Ascending aorta (tissue), 2 donors: ENCODE results near the gene RFX8. TPM values are rescaled to one million over a fixed set of nuclear protein-coding genes. Genes with fewer than 3 reads are reported as not detected.

ENCODE experiments used
- DNase-seq, 2 donors: peaks; one replicate each; pipeline ENCODE4 v3.0.0-alpha.2; 2019; ENCODE audit warnings: low spot score in 2 of 2
- H3K27ac ChIP-seq, 2 donors: fragments of 200-600 bp; sonication (generic); one replicate each; pipeline ENCODE4 v1.5.1; 2016 to 2017; ENCODE audit warnings: mild to moderate bottlenecking in 1 of 2
- H3K27me3 ChIP-seq: fragments of 200-600 bp; sonication (generic); one replicate; pipeline ENCODE4 v1.5.1; 2017
- H3K36me3 ChIP-seq, 2 donors: fragments of 200-600 bp; sonication (generic); one replicate each; pipeline ENCODE4 v1.5.1; 2016
- H3K4me1 ChIP-seq, 2 donors: fragments of 200-600 bp; sonication (generic); one replicate each; pipeline ENCODE4 v1.5.1; 2016 to 2017; ENCODE audit warnings: mild to moderate bottlenecking in 1 of 2
- H3K4me3 ChIP-seq, 2 donors: fragments of 200-600 bp; sonication (generic); one replicate each; pipeline ENCODE4 v1.5.1; 2016 to 2017; ENCODE audit warnings: mild to moderate bottlenecking in 1 of 2
- H3K9me3 ChIP-seq, 2 donors: fragments of 200-600 bp; sonication (generic); one replicate each; pipeline ENCODE4 v1.5.1; 2016
- CTCF ChIP-seq, 3 experiments: fragments of 200-600 bp in 2 of 3; fragments of 450-650 bp in 1 of 3; sonication (generic) in 2 of 3; IDR thresholded peaks; one replicate each; pipeline ENCODE4 v1.5.1; 2016 to 2019; ENCODE audit warnings: antibody characterized with exemption in 3 of 3, mild to moderate bottlenecking in 1 of 3, moderate library complexity in 1 of 3
- intact Hi-C: fragments of 100-400 bp; cut with DNase I; formaldehyde crosslinking; loops from one replicate; pipeline ENCODE4 v1.15.1; 2023
- total RNA-seq: library from RNA; depleted of rRNA; stranded (reverse); fragments of >200 nt; gene quantifications from one replicate; pipeline ENCODE4 v1.1.0, GENCODE V29; 2016

RFX8 gene
- total RNA-seq, 1 donor from 2014 or later: not detected

GRCh38 chr2:101467306-101467705, 7.6 kb downstream of the RFX8 start:
- no peaks in the 10 kb centered on the region for H3K9me3 ChIP-seq
- H3K4me1 ChIP-seq: peaks cover 0 to 14% of the 10 kb centered on the region in 2 donors
- intact Hi-C loops: no loop called here
- no peaks in the 10 kb centered on the region for H3K27me3 ChIP-seq
- H3K4me3 ChIP-seq: no peak overlapping the region
- DNase-seq: no peak
- H3K27ac ChIP-seq: no peak overlapping the region
- no peaks in the 10 kb centered on the region for H3K36me3 ChIP-seq
- TF ChIP-seq CTCF (IDR thresholded peaks at IDR 0.05): no peak

- Histone ChIP-seq H3K27me3 (no peaks in the 10 kb centered on the region), H3K36me3 (no peaks in the 10 kb centered on the region), H3K4me1 (peaks cover 0 to 14% of the 10 kb centered on the region in 2 donors), H3K27ac (no peak overlapping the region), H3K4me3 (no peak overlapping the region), H3K9me3 (no peaks in the 10 kb centered on the region)
- no peak for TF ChIP-seq CTCF (IDR thresholded peaks at IDR 0.05)
- no peak for DNase-seq
- intact Hi-C loops: no loop called here
Measured at GRCh38 chr2:101466426-101466825, 8.5 kb downstream of the RFX8 start.

GRCh38 chr2:101464841-101465240, 10.1 kb downstream of the RFX8 start:
- H3K4me1 ChIP-seq: peaks cover 0 to 14% of the 10 kb centered on the region in 2 donors
- intact Hi-C loops: loop anchor here (5.0 kb wide), 1 partner anchor 38 kb away; no protein-coding TSS in a partner anchor
- H3K4me3 ChIP-seq: no peak overlapping the region
- peak overlapping the region; percentile 18 to 56 for H3K27ac ChIP-seq
- no peaks in the 10 kb centered on the region for H3K9me3 ChIP-seq
- no peaks in the 10 kb centered on the region for H3K27me3 ChIP-seq
- no peak for TF ChIP-seq CTCF (IDR thresholded peaks at IDR 0.05)
- no peak for DNase-seq
- H3K36me3 ChIP-seq: no peaks in the 10 kb centered on the region

- TF ChIP-seq CTCF (IDR thresholded peaks at IDR 0.05): no peak
- no peaks in the 10 kb centered on the region for H3K9me3 ChIP-seq
- no peaks in the 10 kb centered on the region for H3K27me3 ChIP-seq
- no peak overlapping the region for H3K4me3 ChIP-seq
- peaks cover 0 to 14% of the 10 kb centered on the region in 2 donors for H3K4me1 ChIP-seq
- peak in 1 of 2 donors; percentile 66 for DNase-seq
- peak overlapping the region; percentile 18 to 56 for H3K27ac ChIP-seq
- intact Hi-C loops: loop anchor here (5.0 kb wide), 1 partner anchor 37 kb away; no protein-coding TSS in a partner anchor
- H3K36me3 ChIP-seq: no peaks in the 10 kb centered on the region
Measured at GRCh38 chr2:101463911-101464641, 10.8 kb downstream of the RFX8 start.

GRCh38 chr2:101463421-101463820, 11.5 kb downstream of the RFX8 start:
- no peak overlapping the region for H3K4me3 ChIP-seq
- DNase-seq: no peak
- peak overlapping the region in 1 of 2 donors; percentile 56 for H3K27ac ChIP-seq
- no peak for TF ChIP-seq CTCF (IDR thresholded peaks at IDR 0.05)
- no peaks in the 10 kb centered on the region for H3K9me3 ChIP-seq
- no peaks in the 10 kb centered on the region for H3K27me3 ChIP-seq
- peaks cover 0 to 14% of the 10 kb centered on the region in 2 donors for H3K4me1 ChIP-seq
- H3K36me3 ChIP-seq: no peaks in the 10 kb centered on the region
- intact Hi-C loops: loop anchor here (5.0 kb wide), 1 partner anchor 36 kb away; no protein-coding TSS in a partner anchor
